Lower lobe of right lung (tissue), 2 donors: ENCODE measurements around the gene ZNF791. TPM values are rescaled to one million over a fixed set of nuclear protein-coding genes. Genes with fewer than 3 reads are reported as not detected.

ENCODE experiments used
- ATAC-seq, 2 donors: fragments of 200-7000 bp; cut with Tn5 transposase; one replicate each; pipeline ENCODE4 v1.9.1; 2020 to 2022; ENCODE audit warnings: mild to moderate bottlenecking in 2 of 2, moderate library complexity in 2 of 2
- DNase-seq: peaks from one replicate; pipeline ENCODE4 v3.0.0-alpha.2; 2020
- H3K27ac ChIP-seq: fragments of 200-600 bp; one replicate; pipeline ENCODE4 v1.8.0; 2022
- H3K27me3 ChIP-seq: fragments of 200-600 bp; one replicate; pipeline ENCODE4 v1.8.0; 2022; ENCODE audit warnings: low read depth
- H3K36me3 ChIP-seq: fragments of 200-600 bp; one replicate; pipeline ENCODE4 v1.8.0; 2022; ENCODE audit warnings: mild to moderate bottlenecking
- H3K4me1 ChIP-seq: fragments of 200-600 bp; one replicate; pipeline ENCODE4 v1.8.0; 2022
- H3K4me3 ChIP-seq: fragments of 200-600 bp; one replicate; pipeline ENCODE4 v1.8.0; 2022; ENCODE audit warnings: mild to moderate bottlenecking
- H3K9me3 ChIP-seq: fragments of 200-600 bp; one replicate; pipeline ENCODE4 v1.8.0; 2022
- intact Hi-C: fragments of 100-400 bp; cut with DNase I; formaldehyde crosslinking; loops from one replicate; pipeline ENCODE4 v1.11.0; 2022
- total RNA-seq: library from RNA; stranded (reverse); fragmentation: NEBNext Ultra II Directional; extraction: Animal tissue kit (Norgen Biotek cat#: 25700); gene quantifications from one replicate; pipeline ENCODE4 v1.2.1, GENCODE V29; 2021
- TF ChIP-seq, protein P1 (sequence below): fragments of 200-600 bp; IDR thresholded peaks from one replicate; pipeline ENCODE4 v1.8.0; 2022; ENCODE audit warnings: antibody characterized with exemption, mild to moderate bottlenecking
- donor health status: DM: no; HTN: yes; CAD: no; lungs with severe emphysema.

ZNF791 gene
- total RNA-seq, 1 donor from 2014 or later, result 27.2 TPM

DNA sequence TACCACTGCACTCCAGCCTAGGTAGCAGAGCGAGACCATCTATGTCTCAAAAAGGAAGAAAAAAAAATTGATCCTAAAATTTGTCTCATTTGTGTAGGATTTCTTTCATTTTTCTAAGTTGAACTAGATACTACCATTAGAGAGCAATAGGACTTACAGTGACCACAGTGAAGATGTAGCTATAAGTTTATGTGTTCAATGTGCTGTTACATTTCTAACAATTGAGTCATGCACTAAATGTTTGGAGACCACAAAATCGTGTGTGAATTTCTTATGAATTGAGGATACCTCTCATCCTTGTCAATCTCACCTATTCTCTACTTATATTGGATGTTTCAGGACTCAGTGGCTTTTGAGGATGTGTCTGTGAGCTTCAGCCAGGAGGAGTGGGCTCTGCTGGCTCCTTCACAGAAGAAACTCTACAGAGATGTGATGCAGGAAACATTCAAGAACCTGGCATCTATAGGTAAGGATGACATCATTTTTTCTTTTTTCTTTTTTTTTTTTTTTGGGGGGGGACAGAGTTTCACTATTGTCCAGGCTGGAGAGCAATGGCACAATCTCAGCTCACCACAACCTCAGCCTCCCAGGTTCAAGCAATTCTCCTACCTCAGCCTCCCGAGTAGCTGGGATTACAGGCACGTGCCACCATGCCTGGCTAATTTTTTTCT, 12.8 kb downstream of the ZNF791 start:
- no peak overlapping the region for H3K4me3 ChIP-seq
- H3K27me3 ChIP-seq, result no peaks in the 10 kb centered on the region
- H3K27ac ChIP-seq, result no peak overlapping the region
- intact Hi-C loops, result no loop called here
- DNase-seq (no peak), ATAC-seq (no peak)
- peaks cover 4% of the 10 kb centered on the region for H3K4me1 ChIP-seq
- peaks cover 75% of the 10 kb centered on the region for H3K36me3 ChIP-seq
- TF ChIP-seq, protein P1, sequence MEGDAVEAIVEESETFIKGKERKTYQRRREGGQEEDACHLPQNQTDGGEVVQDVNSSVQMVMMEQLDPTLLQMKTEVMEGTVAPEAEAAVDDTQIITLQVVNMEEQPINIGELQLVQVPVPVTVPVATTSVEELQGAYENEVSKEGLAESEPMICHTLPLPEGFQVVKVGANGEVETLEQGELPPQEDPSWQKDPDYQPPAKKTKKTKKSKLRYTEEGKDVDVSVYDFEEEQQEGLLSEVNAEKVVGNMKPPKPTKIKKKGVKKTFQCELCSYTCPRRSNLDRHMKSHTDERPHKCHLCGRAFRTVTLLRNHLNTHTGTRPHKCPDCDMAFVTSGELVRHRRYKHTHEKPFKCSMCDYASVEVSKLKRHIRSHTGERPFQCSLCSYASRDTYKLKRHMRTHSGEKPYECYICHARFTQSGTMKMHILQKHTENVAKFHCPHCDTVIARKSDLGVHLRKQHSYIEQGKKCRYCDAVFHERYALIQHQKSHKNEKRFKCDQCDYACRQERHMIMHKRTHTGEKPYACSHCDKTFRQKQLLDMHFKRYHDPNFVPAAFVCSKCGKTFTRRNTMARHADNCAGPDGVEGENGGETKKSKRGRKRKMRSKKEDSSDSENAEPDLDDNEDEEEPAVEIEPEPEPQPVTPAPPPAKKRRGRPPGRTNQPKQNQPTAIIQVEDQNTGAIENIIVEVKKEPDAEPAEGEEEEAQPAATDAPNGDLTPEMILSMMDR, result no peak
- peaks cover 16% of the 10 kb centered on the region for H3K9me3 ChIP-seq

DNA sequence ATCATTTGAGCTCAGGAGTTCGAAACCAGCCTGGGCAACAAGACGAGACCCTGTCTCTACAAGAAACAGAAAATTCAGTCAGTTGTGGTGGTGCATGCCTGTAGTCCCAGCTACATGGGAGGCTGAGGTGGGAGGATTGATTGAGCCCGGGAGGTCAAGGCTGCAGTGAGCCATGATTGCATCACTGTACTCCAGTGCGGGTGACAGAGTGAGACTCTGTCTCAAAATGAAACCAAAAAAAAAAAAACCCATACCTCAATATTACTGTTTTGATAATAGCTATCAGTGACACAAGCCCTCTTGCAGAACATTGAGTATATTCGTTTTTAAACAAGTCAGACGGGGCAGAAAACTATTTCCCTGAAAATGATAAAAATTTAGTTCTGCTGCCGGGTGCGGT, 16.2 kb downstream of the ZNF791 start:
- ATAC-seq (no peak), DNase-seq (no peak)
- Histone ChIP-seq H3K4me3 (no peak overlapping the region), H3K4me1 (no peaks in the 10 kb centered on the region), H3K27me3 (no peaks in the 10 kb centered on the region), H3K36me3 (peaks cover 81% of the 10 kb centered on the region), H3K9me3 (peaks cover 26% of the 10 kb centered on the region), H3K27ac (no peak overlapping the region)
- TF ChIP-seq, protein P1, result no peak
- intact Hi-C loops, result no loop called here

DNA sequence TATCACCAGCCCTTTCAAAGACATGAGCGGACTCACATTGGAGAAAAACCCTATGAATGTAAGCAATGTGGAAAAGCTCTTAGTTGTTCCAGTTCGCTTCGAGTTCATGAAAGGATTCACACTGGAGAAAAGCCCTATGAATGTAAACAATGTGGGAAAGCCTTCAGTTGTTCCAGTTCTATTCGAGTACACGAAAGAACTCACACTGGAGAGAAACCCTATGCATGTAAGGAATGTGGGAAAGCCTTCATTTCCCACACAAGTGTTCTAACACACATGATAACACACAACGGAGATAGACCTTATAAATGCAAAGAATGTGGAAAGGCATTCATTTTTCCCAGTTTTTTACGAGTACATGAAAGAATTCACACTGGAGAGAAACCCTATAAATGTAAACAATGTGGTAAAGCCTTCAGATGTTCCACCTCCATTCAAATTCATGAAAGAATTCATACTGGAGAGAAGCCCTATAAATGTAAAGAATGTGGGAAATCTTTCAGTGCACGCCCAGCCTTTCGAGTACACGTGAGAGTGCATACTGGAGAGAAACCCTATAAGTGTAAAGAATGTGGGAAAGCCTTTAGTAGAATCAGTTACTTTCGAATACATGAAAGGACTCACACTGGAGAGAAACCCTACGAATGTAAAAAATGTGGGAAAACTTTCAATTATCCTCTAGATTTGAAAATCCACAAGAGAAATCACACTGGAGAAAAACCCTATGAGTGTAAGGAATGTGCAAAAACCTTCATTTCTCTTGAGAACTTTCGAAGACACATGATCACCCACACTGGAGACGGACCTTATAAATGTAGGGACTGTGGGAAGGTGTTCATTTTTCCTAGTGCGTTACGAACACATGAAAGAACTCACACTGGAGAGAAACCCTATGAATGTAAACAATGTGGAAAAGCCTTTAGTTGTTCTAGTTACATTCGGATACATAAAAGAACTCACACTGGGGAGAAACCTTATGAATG, 17.6 kb downstream of the ZNF791 start:
- TF ChIP-seq, protein P1, result no peak
- Histone ChIP-seq H3K4me3 (no peak overlapping the region), H3K36me3 (peaks cover 79% of the 10 kb centered on the region), H3K27ac (no peak overlapping the region), H3K27me3 (no peaks in the 10 kb centered on the region), H3K4me1 (no peaks in the 10 kb centered on the region), H3K9me3 (peaks cover 26% of the 10 kb centered on the region)
- ATAC-seq, result no peak
- intact Hi-C loops, result no loop called here
- no peak for DNase-seq

DNA sequence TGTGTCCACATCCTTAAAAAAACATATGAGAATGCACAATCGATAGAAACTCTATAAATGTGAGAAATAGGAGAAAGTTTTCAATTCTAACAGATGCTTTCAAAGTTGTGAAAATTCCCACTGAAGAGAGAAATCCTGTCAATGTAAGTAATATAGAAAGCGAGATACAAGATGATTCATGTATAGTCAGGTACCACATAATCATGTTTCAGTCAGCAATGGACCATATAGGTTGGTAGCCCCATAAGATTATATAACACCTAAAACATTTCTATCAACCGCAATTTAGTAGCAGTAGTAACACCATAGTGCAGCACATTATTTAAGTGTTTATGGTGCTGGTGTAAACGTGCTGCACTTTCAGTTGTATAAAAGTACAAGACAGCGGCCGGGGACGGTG, 18.5 kb downstream of the ZNF791 start:
- H3K9me3 ChIP-seq, result peaks cover 26% of the 10 kb centered on the region
- H3K27me3 ChIP-seq, result no peaks in the 10 kb centered on the region
- no peak overlapping the region for H3K4me3 ChIP-seq
- intact Hi-C loops, result no loop called here
- H3K4me1 ChIP-seq, result no peaks in the 10 kb centered on the region
- no peak overlapping the region for H3K27ac ChIP-seq
- ATAC-seq (no peak), DNase-seq (no peak)
- TF ChIP-seq, protein P1, result no peak
- H3K36me3 ChIP-seq, result peaks cover 70% of the 10 kb centered on the region

DNA sequence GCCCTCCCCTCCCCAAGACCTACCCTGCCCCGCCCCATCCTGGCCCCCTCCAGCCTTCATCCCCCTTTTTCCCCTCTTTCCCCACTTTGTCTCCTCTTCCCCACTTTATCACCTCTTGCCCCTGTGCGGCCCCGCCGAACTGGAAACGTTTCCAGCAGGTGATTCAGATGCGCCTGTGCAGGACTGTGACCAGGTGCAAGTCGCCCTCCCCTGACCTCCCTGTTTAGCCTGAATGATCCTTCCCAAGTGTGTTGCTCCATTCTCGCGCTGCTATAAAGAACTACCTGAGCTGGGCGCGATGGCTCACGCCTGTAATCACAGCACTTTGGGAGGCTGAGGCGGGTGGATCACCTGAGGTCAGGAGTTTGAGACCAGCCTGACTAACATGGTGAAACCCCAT, 25.9 kb downstream of the ZNF791 start:
- H3K36me3 ChIP-seq, result peaks cover 3% of the 10 kb centered on the region
- intact Hi-C loops, result no loop called here
- peaks cover 8% of the 10 kb centered on the region for H3K4me1 ChIP-seq
- H3K4me3 ChIP-seq, result no peak overlapping the region
- H3K27ac ChIP-seq, result no peak overlapping the region
- ATAC-seq (no peak), DNase-seq (no peak)
- H3K27me3 ChIP-seq, result no peaks in the 10 kb centered on the region
- H3K9me3 ChIP-seq, result no peaks in the 10 kb centered on the region
- TF ChIP-seq, protein P1, result no peak
